HG02588 (cell line): Measurements from ENCODE around the gene BET1L.

Experiments used
- ATAC-seq: cut with Tn5 transposase; IDR thresholded peaks from one replicate; pipeline ENCODE4 v1.9.1; 2021; ENCODE audit warnings: mild to moderate bottlenecking, moderate library complexity; ENCODE audit not compliant: unreplicated experiment

The BET1L gene

DNA sequence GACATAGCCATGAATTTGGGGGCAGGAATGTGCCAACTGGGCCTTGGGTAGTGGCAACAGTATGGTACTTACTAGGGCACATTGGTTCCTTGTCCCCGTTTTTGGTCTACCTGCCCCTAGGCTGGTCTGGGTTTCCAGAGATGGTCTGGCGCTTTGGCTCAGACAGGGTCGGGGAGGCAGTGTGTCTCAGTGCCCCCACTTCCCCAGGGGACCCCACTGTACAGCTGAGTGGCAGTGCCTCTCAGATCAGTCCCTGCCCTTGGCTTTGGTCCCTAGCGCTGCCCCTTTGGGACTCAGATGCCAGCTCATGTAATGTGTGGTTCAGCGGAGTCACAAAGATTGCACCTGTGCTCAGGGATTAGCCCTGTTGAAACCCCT, 3.6 kb upstream of the BET1L start:
- ATAC-seq = no peak

DNA sequence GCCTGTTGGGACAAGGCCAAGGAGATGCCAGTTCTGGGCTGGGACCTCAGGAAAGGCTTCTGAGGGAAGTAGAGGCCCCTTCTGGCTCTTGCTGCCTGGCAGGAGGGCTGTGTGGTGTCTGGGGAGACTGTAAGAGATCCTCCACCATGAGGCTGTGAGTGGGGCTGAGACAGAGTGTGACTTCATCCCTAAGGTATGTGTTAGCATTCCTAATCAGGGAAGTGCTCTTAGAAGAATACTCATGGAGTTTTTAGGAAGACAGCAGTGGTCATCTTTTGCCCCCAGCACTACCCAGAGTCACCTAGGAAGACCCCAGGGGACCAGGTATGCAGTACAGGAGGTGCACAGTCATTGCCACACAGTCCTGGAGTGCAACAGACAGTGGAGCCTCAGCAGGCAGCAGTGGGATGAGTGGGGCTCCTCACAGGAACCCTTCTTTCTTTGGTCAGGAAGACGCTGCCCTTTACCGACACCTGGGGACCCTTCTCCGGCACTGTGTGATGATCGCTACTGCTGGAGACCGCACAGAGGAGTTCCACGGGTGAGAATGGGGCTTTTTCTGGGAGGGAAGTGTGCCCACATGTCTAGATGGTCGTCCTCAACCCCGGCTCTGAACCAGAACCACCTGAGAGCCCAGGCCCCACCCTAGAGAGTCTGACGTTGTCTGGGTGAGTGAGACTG, 3.1 kb upstream of the BET1L start:
- no peak for ATAC-seq

DNA sequence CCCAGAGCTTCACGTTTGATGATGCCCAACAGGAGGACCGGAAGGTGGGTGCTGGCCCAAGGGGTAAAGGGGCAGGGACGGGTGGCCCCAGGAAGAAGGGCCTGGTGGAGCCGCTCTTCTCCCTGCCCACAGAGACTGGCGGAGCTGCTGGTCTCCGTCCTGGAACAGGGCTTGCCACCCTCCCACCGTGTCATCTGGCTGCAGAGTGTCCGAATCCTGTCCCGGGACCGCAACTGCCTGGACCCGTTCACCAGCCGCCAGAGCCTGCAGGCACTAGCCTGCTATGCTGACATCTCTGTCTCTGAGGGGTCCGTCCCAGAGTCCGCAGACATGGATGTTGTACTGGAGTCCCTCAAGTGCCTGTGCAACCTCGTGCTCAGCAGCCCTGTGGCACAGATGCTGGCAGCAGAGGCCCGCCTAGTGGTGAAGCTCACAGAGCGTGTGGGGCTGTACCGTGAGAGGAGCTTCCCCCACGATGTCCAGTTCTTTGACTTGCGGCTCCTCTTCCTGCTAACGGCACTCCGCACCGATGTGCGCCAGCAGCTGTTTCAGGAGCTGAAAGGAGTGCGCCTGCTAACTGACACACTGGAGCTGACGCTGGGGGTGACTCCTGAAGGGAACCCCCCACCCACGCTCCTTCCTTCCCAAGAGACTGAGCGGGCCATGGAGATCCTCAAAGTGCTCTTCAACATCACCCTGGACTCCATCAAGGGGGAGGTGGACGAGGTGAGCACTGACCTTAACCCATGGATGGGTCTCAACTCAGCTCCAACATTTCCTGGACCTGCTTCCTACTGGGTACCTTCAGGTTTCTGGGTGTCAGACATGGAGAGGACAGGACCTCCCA, 2.3 kb upstream of the BET1L start:
- ATAC-seq = no peak

DNA sequence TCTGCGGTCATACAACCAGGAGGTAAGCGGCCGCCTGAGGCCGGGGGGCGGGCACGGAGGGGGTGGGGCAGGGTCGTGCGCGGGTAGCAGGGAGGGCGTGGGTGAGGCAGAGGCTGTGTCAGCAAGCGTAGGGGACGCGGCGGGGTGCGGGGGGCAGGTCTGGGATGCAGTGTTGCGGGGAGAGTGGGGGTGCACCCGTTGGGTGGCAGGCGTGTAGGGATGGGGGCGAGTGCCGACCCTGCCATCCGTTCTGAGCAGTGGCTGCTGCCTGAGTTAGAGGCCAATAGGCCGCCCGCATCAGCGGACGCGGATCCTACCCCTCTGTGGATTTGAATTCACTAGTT, 1.7 kb upstream of the BET1L start:
- no peak for ATAC-seq

DNA sequence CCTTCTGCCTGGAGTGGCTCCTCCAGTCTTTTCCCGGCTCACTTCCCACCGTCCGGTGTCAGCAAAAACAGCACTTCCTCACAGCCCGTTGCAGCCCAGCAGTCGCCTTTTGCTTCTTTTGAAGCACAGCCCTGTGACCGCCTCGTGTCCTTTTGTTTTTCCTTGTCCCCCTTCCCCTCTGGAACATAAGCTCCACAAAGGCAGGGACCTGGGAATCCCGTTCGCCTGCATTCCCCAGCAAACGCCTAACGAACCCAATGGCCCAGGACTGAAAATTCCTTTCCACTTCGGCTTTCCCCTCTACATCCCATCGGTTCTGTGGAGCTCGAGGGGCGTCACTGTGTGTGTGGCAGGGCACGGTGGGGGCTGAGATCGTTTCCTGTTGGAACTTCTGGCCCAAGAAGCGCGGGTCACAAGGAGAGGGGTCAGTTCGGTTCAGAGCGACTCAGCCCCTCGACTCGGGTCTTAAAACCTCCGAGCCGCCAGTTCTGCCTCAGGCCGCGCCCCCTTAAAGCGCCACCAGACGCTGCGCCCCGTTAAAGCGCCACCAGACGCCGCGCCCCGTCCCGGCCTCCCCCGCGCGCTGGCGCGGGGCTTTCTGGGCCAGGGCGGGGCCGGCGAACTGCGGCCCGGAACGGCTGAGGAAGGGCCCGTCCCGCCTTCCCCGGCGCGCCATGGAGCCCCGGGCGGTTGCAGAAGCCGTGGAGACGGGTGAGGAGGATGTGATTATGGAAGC, 1.1 kb upstream of the BET1L start:
- ATAC-seq = peak; percentile 40

DNA sequence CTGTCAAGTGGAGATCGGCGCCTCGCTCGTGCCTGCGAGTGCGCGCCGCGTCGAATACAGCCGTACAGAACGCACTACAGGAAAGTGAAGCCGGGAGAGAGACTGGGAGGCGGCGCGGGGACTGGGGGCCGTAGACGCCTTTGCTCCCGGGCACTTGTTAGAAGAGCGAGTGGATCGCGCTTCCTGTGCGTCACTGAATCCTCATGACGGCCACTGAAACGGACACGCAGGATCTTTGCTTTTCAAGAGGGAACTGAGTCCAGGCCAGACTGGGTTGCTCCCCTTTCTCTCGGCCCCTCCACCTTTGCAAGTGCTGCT, 623 bp upstream of the BET1L start:
- no peak for ATAC-seq

GRCh38 chr11:206526-207207, 532 bp downstream of the BET1L start:
- no peak for ATAC-seq

GRCh38 chr11:206002-206384, 1.2 kb downstream of the BET1L start:
- no peak for ATAC-seq

- ATAC-seq = no peak
Observed at GRCh38 chr11:205221-206001, 1.8 kb downstream of the BET1L start.

GRCh38 chr11:204587-205109, 2.6 kb downstream of the BET1L start:
- ATAC-seq = no peak

DNA sequence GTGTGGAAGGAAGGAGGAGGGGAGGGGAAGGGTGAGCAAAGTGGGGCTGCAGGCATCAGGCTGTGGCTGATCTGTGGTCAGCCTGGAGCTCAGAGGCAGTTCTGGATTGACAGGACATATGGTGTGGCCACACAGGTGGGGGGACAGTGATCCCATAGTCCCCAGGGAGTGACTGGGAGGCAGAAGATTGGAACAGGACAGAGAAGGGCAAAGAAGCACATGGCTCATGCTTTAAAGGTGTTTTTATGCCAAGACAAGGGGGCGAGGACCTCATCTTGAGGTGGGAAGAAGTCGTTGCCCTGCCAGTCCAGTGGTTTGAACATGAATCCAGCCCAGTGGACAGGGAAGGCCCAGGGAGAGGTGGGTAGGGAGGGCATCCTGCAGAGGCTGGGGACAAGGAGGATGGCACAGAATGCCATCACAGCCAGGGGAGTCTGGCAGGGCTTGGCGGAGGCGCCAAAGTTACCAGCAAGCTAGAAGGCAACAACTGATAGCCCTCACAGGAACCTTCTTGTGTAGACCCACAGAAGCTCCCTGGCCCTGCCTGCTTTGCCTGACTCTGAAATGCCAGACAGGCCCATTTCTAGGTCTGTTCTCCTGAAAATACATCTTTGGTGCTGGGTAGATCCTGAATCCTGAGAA, 3.1 kb downstream of the BET1L start:
- no peak for ATAC-seq

- no peak for ATAC-seq
Observed at GRCh38 chr11:203056-203944, 3.9 kb downstream of the BET1L start.

- no peak for ATAC-seq
Observed at GRCh38 chr11:202490-202889, 4.7 kb downstream of the BET1L start.

DNA sequence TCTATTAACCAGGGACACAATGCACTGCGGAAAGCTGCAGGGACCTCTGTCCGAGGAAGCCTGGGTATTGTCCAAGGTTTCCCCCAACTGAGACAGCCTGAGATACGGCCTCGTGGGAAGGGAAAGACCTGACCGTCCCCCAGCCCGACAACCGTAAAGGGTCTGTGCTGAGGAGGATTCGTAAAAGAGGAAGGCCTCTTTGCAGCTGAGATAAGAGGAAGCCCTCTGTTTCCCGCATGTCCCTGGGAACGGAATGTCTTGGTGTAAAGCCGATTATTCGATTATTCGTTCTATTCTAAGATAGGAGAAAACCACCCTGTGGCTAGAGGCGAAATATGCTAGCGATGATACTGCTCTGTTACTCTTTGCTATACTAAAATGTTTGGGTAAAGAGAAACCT, 5.2 kb downstream of the BET1L start:
- no peak for ATAC-seq

GRCh38 chr11:200224-201003, 6.8 kb downstream of the BET1L start:
- ATAC-seq = no peak

- ATAC-seq = no peak
Observed at GRCh38 chr11:199782-200181, 7.4 kb downstream of the BET1L start.

DNA sequence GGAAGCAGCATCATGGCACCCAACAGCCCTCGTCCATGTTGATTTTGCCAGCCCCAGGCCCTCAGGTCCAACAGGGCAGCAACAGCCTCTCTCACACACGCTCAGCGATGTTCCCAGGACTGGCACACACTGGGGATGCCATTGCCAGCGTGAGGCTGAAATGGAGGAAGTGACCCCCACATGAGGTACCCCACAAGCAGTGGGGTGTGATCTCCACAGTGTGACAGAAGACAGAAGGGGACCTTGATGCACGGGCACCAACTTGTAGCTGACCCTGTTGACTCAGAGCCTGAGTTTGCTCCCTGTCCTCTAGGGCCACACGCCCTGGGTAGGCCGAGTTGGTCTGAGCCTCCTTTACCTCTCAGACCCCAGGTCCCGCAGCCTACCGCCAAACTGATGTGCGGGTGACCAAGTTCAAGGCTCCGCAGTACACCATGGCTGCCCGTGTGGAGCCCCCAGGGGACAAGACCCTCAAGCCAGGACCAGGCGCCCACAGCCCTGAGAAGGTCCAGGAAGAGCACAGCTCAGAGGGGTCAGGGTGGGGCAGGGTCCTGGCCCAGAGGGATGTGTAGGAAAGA, 8.1 kb downstream of the BET1L start:
- ATAC-seq = no peak

DNA sequence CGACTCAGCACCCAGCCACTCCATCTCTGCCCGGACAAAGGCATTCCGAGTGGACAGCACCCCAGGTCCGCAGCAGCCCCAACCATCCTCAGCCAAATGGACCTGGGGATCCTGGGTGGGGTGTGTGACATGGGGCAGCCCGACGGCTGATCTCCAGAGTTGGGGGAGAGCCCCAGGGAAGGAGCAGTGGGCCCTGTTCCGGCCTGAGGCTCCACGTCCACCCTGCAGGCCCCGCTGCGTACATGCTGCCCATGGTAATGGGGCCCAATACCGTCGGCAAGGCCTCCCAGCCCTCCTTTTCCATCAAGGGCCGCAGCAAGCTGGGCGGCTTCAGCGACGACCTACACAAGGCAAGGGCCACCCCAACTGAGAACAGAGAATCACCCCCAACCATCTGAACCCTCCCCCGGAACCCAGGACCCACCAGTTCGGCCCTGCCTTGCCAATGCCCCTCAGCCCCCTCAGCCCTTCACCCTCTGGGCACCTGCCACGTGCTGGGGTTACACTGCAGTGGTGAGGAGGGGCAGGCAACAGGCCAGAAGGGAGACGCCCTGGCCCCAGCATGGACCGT, 8.9 kb downstream of the BET1L start:
- no peak for ATAC-seq
